GM21737 (cell line): Measurements from ENCODE around the gene CORO6.

Experiments used
- ATAC-seq: cut with Tn5 transposase; IDR thresholded peaks from one replicate; pipeline ENCODE4 v1.9.1; 2021; ENCODE audit warnings: mild to moderate bottlenecking, moderate library complexity; ENCODE audit not compliant: unreplicated experiment

Gene CORO6

GRCh38 chr17:29567304-29567553 is 55.5 kb downstream of the CORO6 start:
- peak; percentile 7 for ATAC-seq

- ATAC-seq: peak; percentile 27
These were observed 56.0 kb downstream of the CORO6 start, which contains the start of gene ABHD15 for GRCh38 chr17:29566473-29567303. Gene ABHD15 (minus strand): TSS chr17:29567037. CDS start chr17:29566966, 71 bp downstream.

- peak; percentile 9 for ATAC-seq
These were observed 56.9 kb downstream of the CORO6 start for GRCh38 chr17:29565643-29566472.
